GM18861 (cell line): Measurements from ENCODE around the gene SENP1.

Experiments used
- ATAC-seq: cut with Tn5 transposase; IDR thresholded peaks from one replicate; pipeline ENCODE4 v1.9.1; 2021; ENCODE audit not compliant: unreplicated experiment

SENP1 gene

GRCh38 chr12:48019639-48020265, 86.1 kb downstream of the SENP1 start:
- no peak for ATAC-seq

- ATAC-seq: no peak
These were observed 87.3 kb downstream of the SENP1 start for GRCh38 chr12:48018618-48018995.

GRCh38 chr12:48017921-48018617, 87.8 kb downstream of the SENP1 start:
- no peak for ATAC-seq

GRCh38 chr12:48017496-48017895, 88.4 kb downstream of the SENP1 start:
- ATAC-seq: no peak

- no peak for ATAC-seq
These were observed 89.4 kb downstream of the SENP1 start for GRCh38 chr12:48016373-48017020.

GRCh38 chr12:48015954-48016353, 89.9 kb downstream of the SENP1 start:
- no peak for ATAC-seq

GRCh38 chr12:48015129-48015528, 90.8 kb downstream of the SENP1 start:
- ATAC-seq: no peak

- no peak for ATAC-seq
These were observed 92.6 kb downstream of the SENP1 start for GRCh38 chr12:48013287-48013686.

GRCh38 chr12:48012070-48012469, 93.8 kb downstream of the SENP1 start:
- ATAC-seq: no peak

GRCh38 chr12:48010366-48010970, 95.4 kb downstream of the SENP1 start:
- no peak for ATAC-seq

- ATAC-seq: no peak
These were observed 96.4 kb downstream of the SENP1 start for GRCh38 chr12:48009471-48009870.

GRCh38 chr12:48008950-48009349, 96.9 kb downstream of the SENP1 start:
- no peak for ATAC-seq

- no peak for ATAC-seq
These were observed 97.5 kb downstream of the SENP1 start for GRCh38 chr12:48008349-48008748.

GRCh38 chr12:48007206-48007605, 98.7 kb downstream of the SENP1 start:
- ATAC-seq: no peak

GRCh38 chr12:48005750-48006021, 100.2 kb downstream of the SENP1 start:
- no peak for ATAC-seq

GRCh38 chr12:48005001-48005749, 100.7 kb downstream of the SENP1 start:
- ATAC-seq: no peak

GRCh38 chr12:48004053-48004941, 101.6 kb downstream of the SENP1 start, which contains the start of gene COL2A1:
TSS of gene COL2A1 (minus strand) at chr12:48004476. CDS start at chr12:48004321, 155 bp downstream.
- no peak for ATAC-seq

GRCh38 chr12:48003226-48004052, 102.4 kb downstream of the SENP1 start:
- ATAC-seq: no peak

- no peak for ATAC-seq
These were observed 103.1 kb downstream of the SENP1 start for GRCh38 chr12:48002773-48003218.

GRCh38 chr12:48002414-48002730, 103.5 kb downstream of the SENP1 start:
- no peak for ATAC-seq
